Activated CD4-positive, alpha-beta T cell treated with anti-CD3 and anti-CD28 coated beads, Interleukin-2, amount 10 ng/mL, durations not matched to agents 24 days and 14 days (primary cell): ENCODE data around the gene TTYH2. TPM values are rescaled to one million over a fixed set of nuclear protein-coding genes. Genes with fewer than 3 reads are reported as not detected.
"Not testable (repeated sequence)": the region's sequence is repeated elsewhere in the genome, so short reads cannot be mapped to it uniquely, and the experiment has no call there.

Experiments used
- DNase-seq: peaks from one replicate; pipeline ENCODE4 v3.0.0; 2022
- H3K27ac Mint-ChIP-seq: one replicate; pipeline ENCODE4 v1.8.0; 2022; ENCODE audit warnings: mild to moderate bottlenecking, mixed read lengths
- H3K27me3 Mint-ChIP-seq: one replicate; pipeline ENCODE4 v1.8.0; 2022; ENCODE audit warnings: mixed read lengths
- H3K36me3 Mint-ChIP-seq: one replicate; pipeline ENCODE4 v1.8.0; 2022; ENCODE audit warnings: low read depth, mild to moderate bottlenecking, mixed read lengths
- H3K4me1 Mint-ChIP-seq: one replicate; pipeline ENCODE4 v1.8.0; 2021; ENCODE audit warnings: mixed read lengths
- H3K4me3 Mint-ChIP-seq: one replicate; pipeline ENCODE4 v1.8.0; 2022; ENCODE audit warnings: mild to moderate bottlenecking, moderate library complexity, mixed read lengths
- H3K9me3 Mint-ChIP-seq: one replicate; pipeline ENCODE4 v1.8.0; 2021; ENCODE audit warnings: mixed read lengths
- intact Hi-C: fragments of 100-400 bp; cut with micrococcal nuclease; formaldehyde crosslinking; loops from one replicate; pipeline ENCODE4 v1.15.1; 2023
- total RNA-seq: library from RNA; stranded (reverse); gene quantifications from 2 replicates; pipeline ENCODE4 v1.2.3, GENCODE V29; 2022

TTYH2 gene
- total RNA-seq, 1 donor from 2014 or later, result 7.8 TPM

- intact Hi-C loops, result no loop called here
- no peaks in the 10 kb centered on the region for H3K27me3 Mint-ChIP-seq
- no peaks in the 10 kb centered on the region for H3K36me3 Mint-ChIP-seq
- H3K9me3 Mint-ChIP-seq, result no peaks in the 10 kb centered on the region
- DNase-seq, result no peak
- H3K27ac Mint-ChIP-seq, result no peak overlapping the region
- no peak overlapping the region for H3K4me3 Mint-ChIP-seq
- H3K4me1 Mint-ChIP-seq, result no peaks in the 10 kb centered on the region
These were observed 47.1 kb downstream of the TTYH2 start for GRCh38 chr17:74260525-74260850.

- Mint-ChIP-seq H3K27ac (no peak overlapping the region), H3K36me3 (no peaks in the 10 kb centered on the region), H3K9me3 (peaks cover 3% of the 10 kb centered on the region), H3K4me3 (no peak overlapping the region), H3K27me3 (no peaks in the 10 kb centered on the region), H3K4me1 (no peaks in the 10 kb centered on the region)
- intact Hi-C loops, result no loop called here
- no peak for DNase-seq
These were observed 49.2 kb downstream of the TTYH2 start for GRCh38 chr17:74262601-74263000.

- H3K36me3 Mint-ChIP-seq, H3K4me3 Mint-ChIP-seq, DNase-seq, H3K27ac Mint-ChIP-seq, H3K9me3 Mint-ChIP-seq, intact Hi-C loops, H3K27me3 Mint-ChIP-seq, H3K4me1 Mint-ChIP-seq: not testable (repeated sequence)
These were observed 53.7 kb downstream of the TTYH2 start for GRCh38 chr17:74267054-74267453.

- H3K27me3 Mint-ChIP-seq, result peaks cover 7% of the 10 kb centered on the region
- intact Hi-C loops, result no loop called here
- no peak overlapping the region for H3K27ac Mint-ChIP-seq
- peaks cover 3% of the 10 kb centered on the region for H3K9me3 Mint-ChIP-seq
- no peaks in the 10 kb centered on the region for H3K36me3 Mint-ChIP-seq
- no peaks in the 10 kb centered on the region for H3K4me1 Mint-ChIP-seq
- no peak overlapping the region for H3K4me3 Mint-ChIP-seq
- no peak for DNase-seq
These were observed 54.2 kb downstream of the TTYH2 start for GRCh38 chr17:74267579-74267978.

- intact Hi-C loops, result no loop called here
These were observed 54.7 kb downstream of the TTYH2 start for GRCh38 chr17:74267987-74268499.

GRCh38 chr17:74268558-74268957, 55.2 kb downstream of the TTYH2 start:
- no peak overlapping the region for H3K27ac Mint-ChIP-seq
- H3K27me3 Mint-ChIP-seq, result peaks cover 15% of the 10 kb centered on the region
- no peak overlapping the region for H3K4me3 Mint-ChIP-seq
- no peaks in the 10 kb centered on the region for H3K36me3 Mint-ChIP-seq
- peaks cover 3% of the 10 kb centered on the region for H3K9me3 Mint-ChIP-seq
- intact Hi-C loops, result no loop called here
- DNase-seq, result no peak
- H3K4me1 Mint-ChIP-seq, result peaks cover under 1% of the 10 kb centered on the region

More at GRCh38 chr17:74267987-74268499, 54.7 kb downstream of the TTYH2 start:
- Mint-ChIP-seq H3K36me3 (no peaks in the 10 kb centered on the region), H3K4me1 (no peaks in the 10 kb centered on the region), H3K9me3 (peaks cover 3% of the 10 kb centered on the region), H3K27me3 (peaks cover 11% of the 10 kb centered on the region), H3K27ac (no peak overlapping the region), H3K4me3 (no peak overlapping the region)
- no peak for DNase-seq

- intact Hi-C loops, result no loop called here
- H3K4me1 Mint-ChIP-seq, result peaks cover 18% of the 10 kb centered on the region
These were observed 57.0 kb downstream of the TTYH2 start for GRCh38 chr17:74270333-74270732.

GRCh38 chr17:74271281-74271680, 57.9 kb downstream of the TTYH2 start:
- DNase-seq, result no peak
- Mint-ChIP-seq H3K4me3 (no peak overlapping the region), H3K4me1 (peaks cover 18% of the 10 kb centered on the region), H3K9me3 (peaks cover 3% of the 10 kb centered on the region), H3K27ac (no peak overlapping the region), H3K27me3 (peaks cover 18% of the 10 kb centered on the region), H3K36me3 (no peaks in the 10 kb centered on the region)
- intact Hi-C loops, result no loop called here

More at GRCh38 chr17:74270333-74270732, 57.0 kb downstream of the TTYH2 start:
- H3K27me3 Mint-ChIP-seq, result peaks cover 18% of the 10 kb centered on the region
- peaks cover 3% of the 10 kb centered on the region for H3K9me3 Mint-ChIP-seq
- DNase-seq, result no peak
- H3K36me3 Mint-ChIP-seq, result no peaks in the 10 kb centered on the region
- no peak overlapping the region for H3K27ac Mint-ChIP-seq
- no peak overlapping the region for H3K4me3 Mint-ChIP-seq

GRCh38 chr17:74271901-74272561, 58.7 kb downstream of the TTYH2 start:
- peaks cover 22% of the 10 kb centered on the region for H3K4me1 Mint-ChIP-seq
- H3K27me3 Mint-ChIP-seq, result peaks cover 18% of the 10 kb centered on the region
- no peaks in the 10 kb centered on the region for H3K36me3 Mint-ChIP-seq

GRCh38 chr17:74272731-74273201, 59.4 kb downstream of the TTYH2 start:
- peaks cover 22% of the 10 kb centered on the region for H3K4me1 Mint-ChIP-seq
- H3K36me3 Mint-ChIP-seq, result no peaks in the 10 kb centered on the region
- no peak overlapping the region for H3K4me3 Mint-ChIP-seq

More at GRCh38 chr17:74271901-74272561, 58.7 kb downstream of the TTYH2 start:
- DNase-seq, result no peak
- Mint-ChIP-seq H3K27ac (no peak overlapping the region), H3K4me3 (no peak overlapping the region), H3K9me3 (no peaks in the 10 kb centered on the region)
- intact Hi-C loops, result no loop called here

GRCh38 chr17:74274060-74274708, 60.8 kb downstream of the TTYH2 start, which contains the start of gene DNAI2:
Gene DNAI2 (plus strand): TSS chr17:74274234. CDS start chr17:74281818, 7,584 bp downstream.
- Mint-ChIP-seq H3K36me3 (no peaks in the 10 kb centered on the region), H3K9me3 (no peaks in the 10 kb centered on the region), H3K27ac (peak within 1 kb of the TSS; percentile 47), H3K4me1 (peaks cover 28% of the 10 kb centered on the region), H3K27me3 (peaks cover 14% of the 10 kb centered on the region), H3K4me3 (peak within 1 kb of the TSS; percentile 74)
- DNase-seq, result peak; percentile 77
- intact Hi-C loops, result no loop called here

More at GRCh38 chr17:74272731-74273201, 59.4 kb downstream of the TTYH2 start:
- Mint-ChIP-seq H3K9me3 (no peaks in the 10 kb centered on the region), H3K27ac (no peak overlapping the region), H3K27me3 (peaks cover 18% of the 10 kb centered on the region)
- no peak for DNase-seq
- intact Hi-C loops, result no loop called here

GRCh38 chr17:74274709-74275340, 61.5 kb downstream of the TTYH2 start:
- intact Hi-C loops, result no loop called here
- Mint-ChIP-seq H3K27me3 (peaks cover 14% of the 10 kb centered on the region), H3K9me3 (no peaks in the 10 kb centered on the region), H3K27ac (peak overlapping the region; percentile 47), H3K4me1 (peaks cover 30% of the 10 kb centered on the region), H3K4me3 (peak overlapping the region; percentile 74), H3K36me3 (no peaks in the 10 kb centered on the region)
- peak; percentile 63 for DNase-seq

GRCh38 chr17:74276051-74276476, 62.7 kb downstream of the TTYH2 start:
- H3K9me3 Mint-ChIP-seq, result no peaks in the 10 kb centered on the region
- intact Hi-C loops, result no loop called here
- H3K36me3 Mint-ChIP-seq, result no peaks in the 10 kb centered on the region
- H3K4me1 Mint-ChIP-seq, result peaks cover 42% of the 10 kb centered on the region
- DNase-seq, result no peak
- no peak overlapping the region for H3K4me3 Mint-ChIP-seq
- peaks cover 12% of the 10 kb centered on the region for H3K27me3 Mint-ChIP-seq
- H3K27ac Mint-ChIP-seq, result no peak overlapping the region

- DNase-seq, result no peak
- H3K27me3 Mint-ChIP-seq, result peaks cover 10% of the 10 kb centered on the region
- no peak overlapping the region for H3K27ac Mint-ChIP-seq
- peaks cover 42% of the 10 kb centered on the region for H3K4me1 Mint-ChIP-seq
- no peaks in the 10 kb centered on the region for H3K36me3 Mint-ChIP-seq
- no peak overlapping the region for H3K4me3 Mint-ChIP-seq
- intact Hi-C loops, result no loop called here
- no peaks in the 10 kb centered on the region for H3K9me3 Mint-ChIP-seq
These were observed 63.2 kb downstream of the TTYH2 start for GRCh38 chr17:74276541-74277009.
